ENCODE measurements around the gene FASN.

DNA sequence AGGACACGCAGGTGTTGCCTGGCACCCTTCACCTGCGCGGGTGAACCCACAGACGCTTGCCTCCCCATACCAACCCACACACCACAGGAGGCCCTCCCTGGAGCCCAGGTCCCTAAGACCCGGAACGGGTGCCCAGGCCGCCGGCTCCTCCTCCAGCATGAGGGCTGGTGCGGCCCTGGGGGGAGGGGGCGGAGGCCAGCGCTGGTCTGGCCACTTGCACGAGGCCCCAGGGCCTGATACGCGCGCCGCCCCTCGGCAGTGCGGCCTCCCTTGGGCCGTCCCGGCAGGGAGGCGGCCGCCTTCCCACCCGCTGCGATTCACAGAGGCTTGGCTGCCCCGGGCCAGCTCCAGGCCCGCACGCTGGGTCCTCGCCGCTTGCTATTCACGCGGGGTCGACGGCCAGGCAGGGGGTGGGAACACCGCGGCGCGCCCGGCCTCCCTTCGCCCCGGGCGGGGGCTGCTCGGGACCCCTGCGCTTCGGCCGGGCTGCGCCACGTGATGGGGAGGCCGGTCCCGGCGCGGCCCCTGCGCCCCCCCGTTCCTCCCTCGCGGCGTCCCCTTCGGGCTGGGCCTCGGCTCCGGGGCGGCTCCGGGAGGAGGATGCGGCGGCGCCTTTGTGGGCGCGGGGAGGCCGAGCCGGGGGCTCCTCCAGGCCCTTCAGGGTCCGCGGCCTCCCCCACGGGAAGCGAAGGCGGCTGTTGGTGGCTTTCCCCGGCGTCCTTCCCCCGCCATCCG lies 685 bp downstream of the FASN start:
- TF ChIP-seq, protein P1, sequence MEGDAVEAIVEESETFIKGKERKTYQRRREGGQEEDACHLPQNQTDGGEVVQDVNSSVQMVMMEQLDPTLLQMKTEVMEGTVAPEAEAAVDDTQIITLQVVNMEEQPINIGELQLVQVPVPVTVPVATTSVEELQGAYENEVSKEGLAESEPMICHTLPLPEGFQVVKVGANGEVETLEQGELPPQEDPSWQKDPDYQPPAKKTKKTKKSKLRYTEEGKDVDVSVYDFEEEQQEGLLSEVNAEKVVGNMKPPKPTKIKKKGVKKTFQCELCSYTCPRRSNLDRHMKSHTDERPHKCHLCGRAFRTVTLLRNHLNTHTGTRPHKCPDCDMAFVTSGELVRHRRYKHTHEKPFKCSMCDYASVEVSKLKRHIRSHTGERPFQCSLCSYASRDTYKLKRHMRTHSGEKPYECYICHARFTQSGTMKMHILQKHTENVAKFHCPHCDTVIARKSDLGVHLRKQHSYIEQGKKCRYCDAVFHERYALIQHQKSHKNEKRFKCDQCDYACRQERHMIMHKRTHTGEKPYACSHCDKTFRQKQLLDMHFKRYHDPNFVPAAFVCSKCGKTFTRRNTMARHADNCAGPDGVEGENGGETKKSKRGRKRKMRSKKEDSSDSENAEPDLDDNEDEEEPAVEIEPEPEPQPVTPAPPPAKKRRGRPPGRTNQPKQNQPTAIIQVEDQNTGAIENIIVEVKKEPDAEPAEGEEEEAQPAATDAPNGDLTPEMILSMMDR (IDR thresholded peaks at IDR 0.05) = no peak
- TF ChIP-seq EP300 (IDR thresholded peaks at IDR 0.05) = no peak
- no peak for TF ChIP-seq POLR2A (IDR thresholded peaks at IDR 0.05)
